Measurements from ENCODE around the gene KCNK15. TPM values are rescaled to one million over a fixed set of nuclear protein-coding genes. Genes with fewer than 3 reads are reported as not detected.

Gene KCNK15
- polyA plus RNA-seq, 1 experiment, result 0.82 TPM

GRCh38 chr20:44780226-44780625, 34.6 kb downstream of the KCNK15 start:
- Histone ChIP-seq H3K4me3 (ENCODE audit: low read depth, low read length) (no peak overlapping the region), H3K27me3 (ENCODE audit: control insufficient read depth, insufficient read depth, low read length) (peaks cover 3% of the 10 kb centered on the region; the same call in 1 of the 2 replicates), H3K36me3 (ENCODE audit: control insufficient read depth, insufficient read depth, low read length) (no peaks in the 10 kb centered on the region)
- ChIA-PET POLR2A (no interaction called here), CTCF (no interaction called here)
- no peak for DNase-seq (ENCODE audit: low read depth)
- TF ChIP-seq CTCF (IDR thresholded peaks at IDR 0.05; ENCODE audit: insufficient read depth, low read depth, low read length), result no peak

GRCh38 chr20:44781118-44781517, 35.5 kb downstream of the KCNK15 start:
- H3K4me3 ChIP-seq (ENCODE audit: low read depth, low read length), result no peak overlapping the region
- ChIA-PET CTCF (interaction anchor here (0.6 kb wide), 1 partner anchor 34 kb away, joined by 3 read pairs; no protein-coding TSS in a partner anchor), POLR2A (no interaction called here)
- no peaks in the 10 kb centered on the region for H3K36me3 ChIP-seq (ENCODE audit: control insufficient read depth, insufficient read depth, low read length)
- H3K27me3 ChIP-seq (ENCODE audit: control insufficient read depth, insufficient read depth, low read length), result peaks cover 3% of the 10 kb centered on the region; the same call in 1 of the 2 replicates
- DNase-seq (ENCODE audit: low read depth), result no peak
- no peak for TF ChIP-seq CTCF (IDR thresholded peaks at IDR 0.05; ENCODE audit: insufficient read depth, low read depth, low read length)

GRCh38 chr20:44781791-44782190, 36.1 kb downstream of the KCNK15 start:
- POLR2A ChIA-PET, result no interaction called here
- CTCF ChIA-PET, result interaction anchor here (0.6 kb wide), 1 partner anchor 35 kb away, joined by 3 read pairs; no protein-coding TSS in a partner anchor
- no peak for TF ChIP-seq CTCF (IDR thresholded peaks at IDR 0.05; ENCODE audit: insufficient read depth, low read depth, low read length)

GRCh38 chr20:44784688-44785087, 39.0 kb downstream of the KCNK15 start:
- CTCF ChIA-PET, result no interaction called here
- DNase-seq (ENCODE audit: low read depth), result no peak
- no peak overlapping the region for H3K4me3 ChIP-seq (ENCODE audit: low read depth, low read length)
- POLR2A ChIA-PET, result no interaction called here
- H3K36me3 ChIP-seq (ENCODE audit: control insufficient read depth, insufficient read depth, low read length), result no peaks in the 10 kb centered on the region
- peaks cover 3% of the 10 kb centered on the region; the same call in 1 of the 2 replicates for H3K27me3 ChIP-seq (ENCODE audit: control insufficient read depth, insufficient read depth, low read length)
- no peak for TF ChIP-seq CTCF (IDR thresholded peaks at IDR 0.05; ENCODE audit: insufficient read depth, low read depth, low read length)

More at GRCh38 chr20:44781791-44782190, 36.1 kb downstream of the KCNK15 start:
- Histone ChIP-seq H3K27me3 (ENCODE audit: control insufficient read depth, insufficient read depth, low read length) (peaks cover 3% of the 10 kb centered on the region; the same call in 1 of the 2 replicates), H3K4me3 (ENCODE audit: low read depth, low read length) (no peak overlapping the region), H3K36me3 (ENCODE audit: control insufficient read depth, insufficient read depth, low read length) (no peaks in the 10 kb centered on the region)
- DNase-seq (ENCODE audit: low read depth), result no peak

- peaks cover 3% of the 10 kb centered on the region for H3K27me3 ChIP-seq (ENCODE audit: control insufficient read depth, insufficient read depth, low read length)
- H3K4me3 ChIP-seq (ENCODE audit: low read depth, low read length), result no peak overlapping the region
- DNase-seq (ENCODE audit: low read depth), result no peak
- ChIA-PET CTCF (interaction anchor here (1.1 kb wide), 1 partner anchor 13 kb away, joined by 3 read pairs; no protein-coding TSS in a partner anchor), POLR2A (no interaction called here)
- no peak for TF ChIP-seq CTCF (IDR thresholded peaks at IDR 0.05; ENCODE audit: insufficient read depth, low read depth, low read length)
- H3K36me3 ChIP-seq (ENCODE audit: control insufficient read depth, insufficient read depth, low read length), result no peaks in the 10 kb centered on the region
These were observed 40.1 kb downstream of the KCNK15 start for GRCh38 chr20:44785768-44786167.

Data from BJ (cell line).